NCI-H446 treated with DMSO at 0.1 percent for 48 hours (cell line): ENCODE results near the gene IQGAP3.
"Not testable (repeated sequence)": the region's sequence is repeated elsewhere in the genome, so short reads cannot be mapped to it uniquely, and the experiment has no call there.

Source experiments
- DNase-seq: peaks from one replicate; lab custom pipeline; 2025; lab: John Stamatoyannopoulos, UW

Gene IQGAP3

DNA sequence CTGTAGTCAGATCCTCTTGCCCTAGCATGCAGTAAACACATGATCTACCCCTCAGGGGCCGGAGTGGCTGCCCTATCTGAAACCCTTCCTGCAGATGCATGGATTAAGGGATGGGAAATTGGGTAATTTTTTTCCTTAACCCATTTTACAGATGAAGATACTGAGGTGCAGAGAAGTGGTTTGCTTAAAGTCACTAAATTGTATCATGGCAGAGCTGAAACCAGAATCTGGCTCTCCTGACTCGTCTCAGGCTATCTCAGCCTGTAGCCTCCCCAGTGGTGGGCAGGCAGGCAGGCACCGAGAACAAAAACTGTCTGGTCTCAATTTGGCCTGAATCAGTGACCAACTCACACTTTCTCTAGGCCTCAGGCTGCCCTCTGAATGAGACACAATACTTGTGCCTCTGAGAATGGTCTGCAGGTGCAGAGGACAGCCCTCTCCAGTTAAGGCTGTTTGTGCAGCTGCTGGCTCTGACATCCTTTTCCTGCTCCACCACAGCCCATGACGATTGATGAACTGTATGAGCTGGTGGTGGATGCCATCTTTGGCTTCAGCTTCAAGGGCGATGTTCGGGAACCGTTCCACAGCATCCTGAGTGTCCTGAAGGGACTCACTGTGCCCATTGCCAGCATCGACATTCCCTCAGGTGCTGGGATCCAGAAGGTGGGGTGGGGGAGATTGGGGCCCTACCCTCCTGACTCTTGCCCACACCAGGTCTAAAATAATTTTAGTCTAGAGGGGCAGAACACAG, 20.7 kb upstream of the IQGAP3 start:
- no peak for DNase-seq

DNA sequence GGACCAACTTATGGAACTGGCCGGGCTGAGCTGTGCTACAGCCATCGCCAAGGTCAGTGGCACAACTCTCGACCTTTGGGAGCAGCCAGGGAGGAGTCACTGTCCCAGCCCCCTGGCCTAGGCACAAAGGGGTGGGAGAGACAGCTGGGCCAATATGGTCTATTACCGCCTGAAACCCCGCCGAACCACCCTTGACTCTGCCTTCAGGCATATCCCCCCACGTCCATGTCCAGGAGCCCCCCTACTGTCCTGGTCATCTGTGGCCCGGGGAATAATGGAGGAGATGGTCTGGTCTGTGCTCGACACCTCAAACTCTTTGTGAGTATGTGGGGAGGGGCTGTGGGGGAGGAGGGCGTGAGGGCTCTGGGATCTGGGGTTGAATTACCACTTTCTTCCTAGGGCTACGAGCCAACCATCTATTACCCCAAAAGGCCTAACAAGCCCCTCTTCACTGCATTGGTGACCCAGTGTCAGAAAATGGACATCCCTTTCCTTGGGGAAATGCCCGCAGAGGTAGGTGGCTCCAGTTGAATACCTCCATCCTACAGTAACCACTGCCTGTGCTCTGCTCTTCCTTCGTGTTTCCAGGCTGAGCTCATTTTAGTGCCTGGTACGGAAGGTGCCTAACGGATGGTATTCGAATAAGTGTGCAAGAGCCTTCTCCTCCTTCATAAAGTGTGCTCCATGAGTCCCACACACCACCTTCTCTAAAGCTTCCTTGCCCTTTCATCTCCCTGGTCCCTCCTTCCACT, 20.0 kb upstream of the IQGAP3 start:
- no peak for DNase-seq

DNA sequence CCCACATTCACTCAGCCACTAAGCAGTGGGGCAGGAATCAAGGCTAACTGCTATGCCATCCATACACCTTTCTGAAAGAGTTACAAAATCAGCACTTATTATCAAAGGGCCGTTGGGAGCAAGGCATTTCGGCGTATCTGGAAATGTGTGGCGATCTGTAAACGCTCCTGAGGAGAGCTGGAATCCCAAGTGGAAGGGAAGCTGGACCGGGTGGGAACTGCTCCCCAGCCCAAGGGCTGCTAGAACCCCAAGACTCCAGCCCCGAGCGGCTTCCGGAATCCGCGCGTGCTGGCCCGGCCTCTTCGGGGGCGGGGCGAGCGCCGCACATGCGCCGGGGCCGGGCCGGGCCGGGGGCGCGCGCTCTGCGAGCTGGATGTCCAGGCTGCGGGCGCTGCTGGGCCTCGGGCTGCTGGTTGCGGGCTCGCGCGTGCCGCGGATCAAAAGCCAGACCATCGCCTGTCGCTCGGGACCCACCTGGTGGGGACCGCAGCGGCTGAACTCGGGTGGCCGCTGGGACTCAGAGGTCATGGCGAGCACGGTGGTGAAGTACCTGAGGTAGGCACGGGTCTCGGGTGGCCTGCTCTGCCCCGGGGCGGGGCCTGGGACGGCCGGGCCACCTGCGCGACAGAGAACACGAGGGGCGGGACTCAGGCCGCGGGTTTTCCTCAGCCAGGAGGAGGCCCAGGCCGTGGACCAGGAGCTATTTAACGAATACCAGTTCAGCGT, 19.2 kb upstream of the IQGAP3 start, which contains the start of gene NAXE:
Gene NAXE, plus strand, starts transcription at position 345 of the 726 bp plus-strand sequence. Its CDS starts 29 bp downstream, at position 374.
- peak; percentile 30 for DNase-seq

DNA sequence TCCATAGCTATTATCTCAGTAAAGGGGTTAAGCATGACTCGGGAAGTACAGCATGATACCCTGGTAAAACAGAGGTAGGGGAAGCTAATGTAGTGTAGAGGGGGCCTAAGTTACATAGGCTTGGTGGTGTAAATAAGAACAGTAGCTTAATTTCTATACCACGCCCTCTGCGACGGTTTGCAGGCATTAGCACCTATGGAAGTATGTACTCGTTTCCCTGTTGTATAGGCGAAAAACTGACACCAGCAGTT, 18.7 kb upstream of the IQGAP3 start:
- no peak for DNase-seq

DNA sequence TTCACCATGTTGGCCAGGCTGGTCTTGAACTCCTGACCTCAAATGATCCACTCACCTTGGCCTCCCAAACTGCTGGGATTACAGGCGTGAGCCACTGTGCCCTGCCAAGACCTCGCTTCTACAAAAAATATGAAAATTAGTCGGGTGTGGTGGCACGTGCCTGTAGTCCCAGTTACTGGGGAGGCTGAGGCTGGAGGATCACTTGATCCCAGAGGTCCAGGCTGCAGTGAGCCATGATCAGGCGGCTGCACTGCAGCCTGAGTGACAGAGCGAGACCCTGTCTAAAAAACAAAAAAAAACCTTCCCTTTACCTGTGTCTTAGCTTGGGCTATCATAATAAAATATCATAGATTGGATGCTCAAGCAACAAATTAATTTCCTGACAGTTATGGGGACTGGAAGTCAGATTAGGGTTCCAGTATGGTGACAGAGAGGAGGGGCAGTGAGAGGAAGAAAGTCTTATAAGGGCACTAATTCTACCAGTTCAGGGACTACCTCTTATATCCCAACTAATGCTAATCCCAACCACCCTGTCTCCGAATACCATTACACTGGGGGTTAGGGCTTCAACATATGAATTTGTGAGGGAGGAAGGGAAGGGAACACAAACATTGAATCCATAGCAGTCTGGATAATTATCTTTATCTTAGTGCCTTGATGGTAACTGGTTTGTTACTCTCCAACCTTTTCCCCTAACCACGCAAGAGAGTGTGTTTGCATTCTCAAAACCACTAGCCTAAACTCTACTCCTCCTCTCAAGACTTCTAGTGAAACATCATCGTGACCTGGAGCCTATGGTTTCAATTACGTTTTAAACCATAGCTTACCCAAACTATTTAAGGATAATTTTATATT, 18.2 kb upstream of the IQGAP3 start:
- DNase-seq = no peak

DNA sequence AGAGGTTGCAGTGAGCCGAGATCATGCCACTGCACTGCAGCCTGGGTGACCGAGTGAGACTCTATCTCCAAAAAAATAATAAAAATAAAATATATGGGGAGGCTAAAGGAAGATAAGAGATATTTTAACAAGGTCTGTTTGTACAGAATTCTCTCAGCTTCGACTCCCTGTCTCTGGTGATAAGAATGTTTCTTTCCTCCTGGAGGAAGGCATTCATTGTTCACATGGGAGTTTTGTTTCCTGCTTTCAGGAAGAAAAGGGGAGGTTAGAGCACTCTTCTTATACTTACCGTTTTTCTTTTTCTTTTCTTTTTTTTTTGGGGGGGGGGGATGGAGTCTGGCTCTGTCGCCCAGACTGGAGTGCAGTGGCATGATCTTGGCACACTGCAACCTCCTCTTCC, 17.2 kb upstream of the IQGAP3 start:
- DNase-seq = no peak

DNA sequence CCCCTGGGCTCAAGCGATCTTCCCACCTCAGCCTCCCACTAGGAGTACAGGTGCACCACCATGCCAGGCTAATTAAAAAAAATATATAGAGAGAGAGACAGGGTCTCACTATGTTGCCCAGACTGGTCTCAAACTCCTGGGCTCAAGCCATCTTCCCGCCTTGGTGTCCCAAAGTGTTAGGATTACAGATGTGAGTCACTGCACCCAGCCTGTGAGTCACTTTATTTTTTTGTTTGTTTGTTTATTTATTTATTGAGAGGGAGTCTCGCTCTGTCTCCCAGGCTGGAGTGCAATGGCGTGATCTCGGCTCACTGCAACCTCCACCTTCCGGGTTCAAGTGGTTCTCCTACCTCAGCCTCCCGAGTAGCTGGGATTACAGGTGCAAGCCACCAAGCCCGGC, 15.6 kb upstream of the IQGAP3 start:
- DNase-seq = not testable (repeated sequence)

DNA sequence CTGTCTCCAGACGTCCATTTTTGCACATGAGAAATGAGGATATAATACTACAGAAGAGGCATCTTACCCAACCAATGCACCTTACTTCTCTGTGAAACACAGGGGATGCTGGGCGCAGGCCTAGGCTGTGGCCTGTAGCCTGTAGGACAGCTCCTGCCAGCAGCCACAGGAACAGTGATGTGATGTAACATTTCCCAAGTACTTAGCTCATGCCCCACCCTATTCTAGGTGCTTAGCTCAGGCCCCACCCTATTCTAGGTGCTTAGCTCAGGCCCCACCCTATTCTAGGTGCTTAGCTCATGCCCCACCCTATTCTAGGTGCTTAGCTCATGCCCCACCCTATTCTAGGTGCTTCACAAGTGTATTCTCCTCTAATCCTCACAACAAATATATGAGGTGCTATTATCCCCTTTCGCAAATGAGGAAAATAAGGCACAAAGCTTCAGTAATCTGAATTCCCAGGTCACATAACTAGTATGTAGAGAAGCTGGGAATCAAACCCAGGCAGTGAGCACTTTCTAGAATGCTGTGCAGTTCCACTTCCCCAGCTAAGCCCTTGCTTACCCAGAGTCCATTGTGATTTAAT, 14.6 kb upstream of the IQGAP3 start:
- DNase-seq = no peak

DNA sequence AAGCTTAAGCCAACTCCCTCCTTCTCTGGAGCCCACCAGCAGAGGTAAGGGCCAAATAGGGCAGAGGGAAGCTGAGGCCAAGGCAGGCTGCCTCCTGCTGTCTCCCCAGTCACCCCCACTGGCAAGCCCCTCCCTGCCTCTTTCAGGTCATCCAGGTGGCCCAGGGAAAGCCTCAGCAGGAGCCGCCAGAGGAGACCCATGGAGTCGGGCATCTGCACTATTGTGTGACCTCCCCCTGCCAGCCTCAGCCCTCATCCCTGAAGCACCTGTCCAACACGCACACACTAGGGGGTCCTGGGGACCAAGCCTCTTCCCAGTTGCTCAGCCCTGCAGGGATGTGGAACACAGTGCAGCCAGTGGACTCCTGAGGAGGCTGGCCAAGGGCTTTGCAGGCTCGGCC, 14.0 kb upstream of the IQGAP3 start:
- DNase-seq = no peak

DNA sequence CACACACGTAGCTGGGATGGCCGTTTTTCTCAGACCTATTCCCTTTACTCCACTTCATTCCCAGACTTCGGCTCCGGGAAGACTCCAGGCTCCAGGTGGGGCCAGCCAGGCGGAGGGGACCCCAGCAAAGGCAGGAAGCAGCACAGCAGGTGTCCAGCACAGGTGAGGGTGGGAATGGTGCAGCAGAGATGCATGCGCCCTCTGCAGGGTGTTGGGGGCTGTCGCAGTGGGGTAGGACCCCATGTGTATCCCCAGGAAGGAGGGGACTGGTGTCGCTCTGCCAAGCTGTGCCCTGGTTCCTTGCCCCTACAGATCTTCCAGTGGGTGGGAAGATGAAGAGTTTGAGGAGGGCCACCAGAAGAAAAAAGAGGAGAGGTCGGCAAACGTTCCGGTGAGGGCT, 12.4 kb upstream of the IQGAP3 start:
- no peak for DNase-seq

DNA sequence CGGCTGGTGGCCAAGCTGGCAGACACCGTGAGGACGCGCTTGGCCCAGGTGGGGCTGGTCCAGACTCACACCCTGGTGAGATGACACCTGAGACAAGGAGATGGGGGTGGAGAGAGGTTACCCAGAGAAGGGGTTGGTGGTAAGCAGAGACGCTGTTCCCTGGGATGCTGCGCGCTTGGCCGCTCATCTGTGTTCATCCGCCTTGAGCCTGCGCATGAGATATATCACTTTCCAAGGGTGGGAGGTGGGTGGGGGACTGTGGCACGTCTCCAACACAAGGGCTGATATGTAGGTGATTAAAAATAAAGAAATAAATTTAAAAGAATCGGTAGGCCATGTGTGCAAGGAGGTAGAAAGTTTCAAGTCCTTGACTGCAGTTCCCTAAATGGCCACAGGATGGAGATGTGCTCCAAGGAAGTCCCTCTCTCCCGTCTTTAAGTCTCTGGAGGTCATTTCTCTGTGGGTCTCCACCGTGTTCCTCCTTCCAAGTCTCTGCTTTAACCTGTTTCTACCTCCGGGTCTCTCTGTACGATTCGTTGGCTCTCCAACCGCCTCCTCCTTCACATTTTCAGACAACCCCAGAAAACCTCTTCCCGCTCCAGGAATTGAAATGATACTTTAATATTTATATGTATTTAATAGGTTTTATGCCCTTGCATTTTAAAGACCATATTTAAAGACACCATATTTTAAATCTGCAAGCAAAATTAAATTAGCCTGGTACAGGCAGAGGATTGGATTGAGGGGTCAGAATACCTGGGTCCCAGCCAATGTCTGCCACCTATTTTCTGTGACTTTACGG, 11.7 kb upstream of the IQGAP3 start:
- peak; percentile 62 for DNase-seq

DNA sequence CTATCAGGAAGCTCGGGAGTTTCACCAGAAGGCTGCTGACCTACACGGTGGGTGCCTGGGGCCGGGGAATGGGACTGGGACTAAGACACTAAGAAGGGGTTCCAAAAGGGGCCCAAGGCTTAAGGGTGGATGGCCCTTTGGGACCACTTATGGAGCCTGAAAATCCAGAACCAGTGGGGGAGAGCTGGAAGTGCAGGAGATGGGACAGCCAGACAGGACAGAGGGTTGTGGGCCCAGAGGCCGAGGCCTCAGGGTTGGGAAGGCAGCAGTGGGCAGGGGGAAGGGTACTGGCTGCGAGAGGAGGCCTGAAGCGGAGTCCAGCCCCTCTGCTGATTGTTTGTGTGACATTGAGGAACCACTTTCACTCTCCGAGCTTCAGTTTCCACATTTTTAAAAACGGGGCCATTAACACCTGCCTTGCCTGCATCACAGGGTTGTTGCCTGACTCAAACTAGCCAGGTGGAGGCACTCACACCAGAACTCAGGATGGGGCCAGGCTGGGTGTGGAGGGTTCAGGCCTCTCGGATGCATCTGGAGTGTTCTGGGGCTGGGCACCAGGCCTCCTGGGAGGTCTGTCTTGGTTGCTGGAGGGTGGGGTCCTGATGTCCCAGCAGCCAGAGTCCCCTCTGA, 10.1 kb upstream of the IQGAP3 start:
- DNase-seq = no peak

DNA sequence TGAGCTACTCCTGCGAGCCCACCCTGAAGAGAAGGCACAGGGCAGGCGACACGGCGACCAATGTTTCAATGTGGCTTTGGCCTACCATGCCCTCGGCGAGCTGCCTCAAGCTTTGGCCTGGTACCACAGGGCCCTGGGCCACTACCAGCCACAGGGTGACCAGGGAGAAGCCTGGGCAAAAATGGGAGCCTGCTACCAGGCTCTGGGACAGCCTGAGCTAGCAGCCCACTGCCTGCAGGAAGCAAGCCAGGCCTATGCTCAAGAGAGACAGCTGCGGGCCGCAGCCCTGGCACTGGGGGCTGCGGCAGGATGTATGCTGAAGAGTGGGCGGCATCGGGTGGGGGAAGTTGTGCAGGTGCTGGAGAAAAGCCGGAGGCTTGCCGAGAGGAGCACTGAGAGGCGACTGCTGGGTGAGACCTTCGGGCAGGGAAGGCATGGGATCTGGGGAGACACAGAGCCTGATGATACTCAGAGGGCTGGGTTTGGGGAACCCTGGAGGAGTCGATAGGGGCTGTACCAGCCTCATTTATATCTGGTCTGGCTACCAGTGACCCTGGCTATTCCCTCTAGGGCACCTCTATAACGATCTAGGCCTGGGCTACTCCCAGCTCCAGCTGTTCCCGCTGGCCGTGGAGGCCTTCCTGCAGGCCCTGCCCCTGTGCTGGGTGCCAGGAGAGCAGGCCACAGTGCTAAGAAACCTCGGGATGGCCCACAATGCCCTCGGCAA, 9.5 kb upstream of the IQGAP3 start:
- no peak for DNase-seq

DNA sequence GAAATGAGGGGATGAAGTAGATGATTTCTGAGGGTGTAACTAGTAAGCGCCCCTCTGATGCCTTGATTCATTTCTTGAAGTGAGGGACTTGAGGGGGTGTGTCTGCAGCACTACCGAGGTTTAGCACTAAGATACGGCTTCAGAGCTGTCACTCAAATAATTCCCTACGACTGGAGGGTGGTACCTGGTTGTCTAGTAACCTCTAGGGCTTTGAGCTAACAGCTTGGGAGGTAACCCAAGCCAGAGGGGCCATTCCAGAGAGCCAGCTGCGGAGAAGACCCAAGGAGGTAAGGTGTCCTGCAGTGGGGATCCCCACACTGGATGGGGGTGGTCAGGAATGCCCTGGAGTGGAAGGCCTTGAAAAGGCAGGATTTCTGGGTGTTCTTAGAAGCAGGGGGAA, 7.1 kb upstream of the IQGAP3 start, which contains the start of gene TTC24:
Gene TTC24, plus strand, starts transcription at position 252 of the 400 bp plus-strand sequence. CDS start 1,642 bp downstream, outside the sequence.
- DNase-seq = no peak

DNA sequence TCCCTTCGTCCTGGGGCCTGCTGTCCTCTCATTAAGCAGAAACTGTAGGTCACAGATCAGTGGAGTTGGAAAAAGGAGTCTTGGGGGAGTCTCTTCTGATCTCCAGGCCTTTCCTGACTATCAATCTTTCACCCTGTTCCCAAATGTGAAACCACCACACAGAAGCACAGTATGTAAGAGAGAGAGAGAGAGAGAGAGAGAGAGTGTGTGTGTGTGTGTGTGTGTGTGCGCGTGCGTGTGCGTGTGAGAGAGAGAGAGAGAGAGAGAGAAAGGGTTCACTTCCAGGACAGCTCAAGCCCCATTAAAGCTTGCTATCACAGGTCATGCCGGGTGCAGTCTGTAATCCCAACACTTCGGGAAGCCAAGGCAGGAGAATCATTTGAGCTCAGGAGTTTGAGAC, 5.7 kb upstream of the IQGAP3 start:
- DNase-seq = no peak

DNA sequence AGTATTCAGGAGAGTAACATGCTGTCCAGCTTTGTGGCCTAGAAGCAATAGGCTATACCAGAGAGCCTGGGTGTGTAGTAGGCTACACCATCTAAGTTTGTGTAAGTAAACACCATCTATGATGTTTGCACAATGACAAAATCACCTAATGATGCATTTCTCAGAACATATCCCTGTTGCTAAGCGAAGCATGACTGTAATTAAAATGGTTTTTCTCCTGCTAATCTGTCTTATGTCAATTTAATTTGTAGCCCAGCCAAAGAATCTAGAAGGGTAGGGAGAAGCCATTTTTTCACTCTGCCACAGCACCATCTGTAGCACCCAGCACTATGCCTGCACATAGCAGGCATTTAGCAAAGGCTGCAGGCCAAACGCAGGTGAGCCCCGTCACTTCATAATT, 5.2 kb upstream of the IQGAP3 start:
- no peak for DNase-seq

DNA sequence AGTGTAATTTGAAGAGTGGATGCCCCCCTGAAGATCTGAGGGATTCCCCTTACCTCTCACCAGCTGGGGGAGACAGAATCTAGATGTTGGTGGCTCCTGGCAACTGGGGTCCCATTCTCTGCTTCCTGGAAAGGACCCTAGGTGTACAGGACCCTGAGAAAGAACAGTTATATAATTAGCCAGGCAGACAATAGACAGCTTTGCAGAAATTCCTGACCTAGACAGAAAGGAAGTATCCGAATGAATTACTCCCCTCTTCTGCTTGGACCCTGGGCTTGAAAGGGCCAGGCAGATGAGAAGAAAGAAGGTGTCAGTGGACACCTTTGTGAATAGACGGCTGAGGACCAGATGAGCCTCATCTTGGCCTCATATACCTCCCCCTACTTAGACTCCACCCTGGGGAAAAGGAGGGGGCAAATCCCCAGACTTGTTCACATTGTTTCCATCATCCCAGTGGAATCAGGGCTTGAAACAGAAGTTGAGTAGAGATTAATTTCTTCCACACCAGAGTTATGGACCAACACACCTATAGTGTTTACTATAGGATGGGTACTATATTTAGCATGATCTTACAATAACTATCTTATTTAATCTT, 1.8 kb upstream of the IQGAP3 start:
- no peak for DNase-seq

DNA sequence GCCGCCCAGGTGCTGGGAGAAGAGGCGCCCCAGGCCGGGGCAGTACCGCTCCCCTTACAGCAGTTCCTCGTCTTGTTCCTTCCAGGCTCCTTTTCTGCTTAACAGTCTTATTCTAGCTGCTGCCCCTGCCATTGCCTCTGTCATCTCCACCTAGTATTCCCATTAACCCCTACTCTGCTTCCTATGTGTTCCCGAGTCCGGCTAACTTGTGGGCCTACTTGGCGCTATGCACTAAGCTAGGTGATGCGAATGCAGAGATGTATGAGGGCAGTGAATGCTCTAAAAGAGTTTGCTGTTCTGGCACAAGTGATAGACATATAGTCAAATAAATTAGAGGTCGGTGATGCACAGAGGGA, 276 bp upstream of the IQGAP3 start:
- no peak for DNase-seq

DNA sequence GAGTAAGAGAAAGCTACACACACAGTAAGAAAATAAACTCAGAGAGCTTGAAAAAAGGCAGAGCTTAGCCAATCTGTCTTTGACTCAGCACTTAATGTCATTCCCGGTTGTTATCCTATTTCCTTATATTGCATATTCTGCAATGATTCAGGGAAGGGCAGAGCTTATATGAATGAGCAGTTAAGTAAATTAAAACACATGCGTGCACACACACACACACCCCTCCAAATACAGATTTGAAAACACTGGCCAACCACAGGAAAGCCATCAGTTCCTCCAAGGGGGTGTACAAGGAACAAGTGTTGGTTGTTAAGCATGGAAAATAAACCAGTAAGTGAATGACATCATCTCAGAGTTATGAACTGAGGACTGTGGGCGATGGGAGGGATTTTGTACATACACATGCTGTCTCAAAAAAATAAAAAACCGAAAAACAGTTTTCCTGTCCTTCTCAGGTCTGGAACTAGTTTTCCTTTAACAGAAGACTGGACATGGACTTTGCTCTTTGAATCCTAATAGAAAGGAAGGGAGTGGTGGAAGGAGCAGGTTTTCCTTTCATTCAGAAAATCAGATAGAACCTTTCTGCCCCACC, 1.0 kb downstream of the IQGAP3 start:
- DNase-seq = no peak
